Ascending aorta (tissue), 2 donors: ENCODE data around the gene F2. TPM values are rescaled to one million over a fixed set of nuclear protein-coding genes. Genes with fewer than 3 reads are reported as not detected.

Experiments used
- DNase-seq, 2 donors: peaks; one replicate each; pipeline ENCODE4 v3.0.0-alpha.2; 2019; ENCODE audit warnings: low spot score in 2 of 2
- H3K27ac ChIP-seq, 2 donors: fragments of 200-600 bp; sonication (generic); one replicate each; pipeline ENCODE4 v1.5.1; 2016 to 2017; ENCODE audit warnings: mild to moderate bottlenecking in 1 of 2
- H3K27me3 ChIP-seq: fragments of 200-600 bp; sonication (generic); one replicate; pipeline ENCODE4 v1.5.1; 2017
- H3K36me3 ChIP-seq, 2 donors: fragments of 200-600 bp; sonication (generic); one replicate each; pipeline ENCODE4 v1.5.1; 2016
- H3K4me1 ChIP-seq, 2 donors: fragments of 200-600 bp; sonication (generic); one replicate each; pipeline ENCODE4 v1.5.1; 2016 to 2017; ENCODE audit warnings: mild to moderate bottlenecking in 1 of 2
- H3K4me3 ChIP-seq, 2 donors: fragments of 200-600 bp; sonication (generic); one replicate each; pipeline ENCODE4 v1.5.1; 2016 to 2017; ENCODE audit warnings: mild to moderate bottlenecking in 1 of 2
- H3K9me3 ChIP-seq, 2 donors: fragments of 200-600 bp; sonication (generic); one replicate each; pipeline ENCODE4 v1.5.1; 2016
- CTCF ChIP-seq, 3 experiments: fragments of 200-600 bp in 2 of 3; fragments of 450-650 bp in 1 of 3; sonication (generic) in 2 of 3; IDR thresholded peaks; one replicate each; pipeline ENCODE4 v1.5.1; 2016 to 2019; ENCODE audit warnings: antibody characterized with exemption in 3 of 3, mild to moderate bottlenecking in 1 of 3, moderate library complexity in 1 of 3
- intact Hi-C: fragments of 100-400 bp; cut with DNase I; formaldehyde crosslinking; loops from one replicate; pipeline ENCODE4 v1.15.1; 2023
- total RNA-seq: library from RNA; depleted of rRNA; stranded (reverse); fragments of >200 nt; gene quantifications from one replicate; pipeline ENCODE4 v1.1.0, GENCODE V29; 2016

F2 gene
- total RNA-seq, 1 donor from 2014 or later = 2.6 TPM

GRCh38 chr11:46747150-46747549 is 28.1 kb downstream of the F2 start:
- intact Hi-C loops = no loop called here
- DNase-seq = peak in 1 of 2 donors; percentile 18
- Histone ChIP-seq H3K4me1 (no peaks in the 10 kb centered on the region), H3K9me3 (no peaks in the 10 kb centered on the region), H3K27ac (no peak overlapping the region), H3K27me3 (no peaks in the 10 kb centered on the region), H3K36me3 (peaks cover 70 to 90% of the 10 kb centered on the region in 2 donors), H3K4me3 (no peak overlapping the region)
- no peak for TF ChIP-seq CTCF (IDR thresholded peaks at IDR 0.05)

GRCh38 chr11:46755962-46756361 is 36.9 kb downstream of the F2 start:
- Histone ChIP-seq H3K36me3 (peaks cover 72 to 92% of the 10 kb centered on the region in 2 donors), H3K4me1 (no peaks in the 10 kb centered on the region), H3K4me3 (no peak overlapping the region), H3K27me3 (no peaks in the 10 kb centered on the region), H3K27ac (no peak overlapping the region), H3K9me3 (no peaks in the 10 kb centered on the region)
- intact Hi-C loops = no loop called here
- DNase-seq = no peak
- no peak for TF ChIP-seq CTCF (IDR thresholded peaks at IDR 0.05)

DNA sequence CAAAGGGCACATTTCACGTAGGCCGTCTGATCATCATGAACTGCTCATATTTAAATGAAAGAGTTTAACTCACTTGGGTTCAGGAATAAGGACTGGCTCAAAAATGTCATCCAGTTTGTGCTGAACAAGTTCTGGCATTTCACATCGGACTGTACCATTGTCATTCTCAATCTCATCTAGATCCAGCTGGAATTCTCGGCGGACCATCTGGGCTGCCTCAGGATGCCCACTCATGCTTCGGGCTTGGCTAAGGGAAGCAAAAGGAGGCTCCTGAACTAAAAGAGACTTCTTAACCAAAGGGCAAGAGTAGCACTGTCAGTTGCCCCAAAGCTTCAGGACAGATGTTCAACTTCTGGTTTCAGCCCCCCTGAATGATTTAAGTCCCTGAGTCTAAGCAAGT is 40.2 kb downstream of the F2 start:
- no peak for DNase-seq
- TF ChIP-seq CTCF (IDR thresholded peaks at IDR 0.05) = no peak
- no peaks in the 10 kb centered on the region for H3K9me3 ChIP-seq
- no peak overlapping the region for H3K4me3 ChIP-seq
- no peaks in the 10 kb centered on the region for H3K27me3 ChIP-seq
- no peak overlapping the region for H3K27ac ChIP-seq
- H3K4me1 ChIP-seq = no peaks in the 10 kb centered on the region
- intact Hi-C loops = no loop called here
- H3K36me3 ChIP-seq = peaks cover 71 to 95% of the 10 kb centered on the region in 2 donors

- peaks cover 67 to 86% of the 10 kb centered on the region in 2 donors for H3K36me3 ChIP-seq
- intact Hi-C loops = no loop called here
- no peak for TF ChIP-seq CTCF (IDR thresholded peaks at IDR 0.05)
- DNase-seq = no peak
- H3K27me3 ChIP-seq = no peaks in the 10 kb centered on the region
- H3K4me3 ChIP-seq = no peak overlapping the region
- no peaks in the 10 kb centered on the region for H3K4me1 ChIP-seq
- H3K27ac ChIP-seq = no peak overlapping the region
- H3K9me3 ChIP-seq = no peaks in the 10 kb centered on the region
Observed at GRCh38 chr11:46760429-46761128, 41.6 kb downstream of the F2 start.

DNA sequence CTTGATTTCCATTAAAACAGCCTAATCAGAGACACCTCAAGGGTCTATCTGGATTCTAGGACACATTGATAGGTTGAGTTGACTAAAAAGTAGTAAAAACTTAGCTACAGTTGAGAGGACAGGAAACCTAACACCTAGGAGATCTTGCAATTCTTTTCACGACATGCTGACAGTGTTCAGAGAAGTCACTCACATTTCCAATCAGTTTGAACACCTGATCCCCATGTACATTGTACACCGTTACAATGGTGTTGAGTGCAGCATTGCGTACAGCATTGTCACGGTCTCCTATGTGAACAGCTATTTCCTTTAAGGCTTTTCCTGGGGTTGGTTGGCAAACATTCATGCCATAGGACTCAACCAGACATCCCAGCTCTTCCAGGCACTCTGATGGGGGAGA is 42.8 kb downstream of the F2 start:
- H3K4me3 ChIP-seq = no peak overlapping the region
- no peak for TF ChIP-seq CTCF (IDR thresholded peaks at IDR 0.05)
- peaks cover 61 to 88% of the 10 kb centered on the region in 2 donors for H3K36me3 ChIP-seq
- no peak overlapping the region for H3K27ac ChIP-seq
- H3K9me3 ChIP-seq = no peaks in the 10 kb centered on the region
- H3K4me1 ChIP-seq = no peaks in the 10 kb centered on the region
- no peak for DNase-seq
- intact Hi-C loops = no loop called here
- no peaks in the 10 kb centered on the region for H3K27me3 ChIP-seq
